ENCODE results near the gene MYO1D.

Gene MYO1D

GRCh38 chr17:32563583-32563982 is 313.3 kb downstream of the MYO1D start:
- Histone ChIP-seq H3K4me3 (IDR thresholded peaks at IDR 0.05; ENCODE audit: insufficient read depth, low read depth, low read length) (no peak overlapping the region), H3K4me2 (no peak overlapping the region), H2AFZ (ENCODE audit: low read depth) (no peak overlapping the region), H3K27ac (no peak overlapping the region), H3K79me2 (ENCODE audit: insufficient read depth, low read depth) (no peaks in the 10 kb centered on the region), H3K27me3 (ENCODE audit: insufficient read depth, low read depth) (no peaks in the 10 kb centered on the region), H3K36me3 (ENCODE audit: insufficient read depth) (no peaks in the 10 kb centered on the region), H4K20me1 (ENCODE audit: insufficient read depth) (no peaks in the 10 kb centered on the region), H3K9ac (no peak overlapping the region), H3K4me1 (ENCODE audit: low read depth, poor library complexity, severe bottlenecking) (peaks cover 32% of the 10 kb centered on the region)
- TF ChIP-seq CTCF (conservative IDR thresholded peaks at IDR 0.05; ENCODE audit: low read depth, low read length), result no peak

GRCh38 chr17:32558997-32559650 is 317.8 kb downstream of the MYO1D start:
- no peak overlapping the region; the same call in 1 of the 2 replicates for H3K9ac ChIP-seq
- no peaks in the 10 kb centered on the region for H3K36me3 ChIP-seq (ENCODE audit: insufficient read depth)
- H4K20me1 ChIP-seq (ENCODE audit: insufficient read depth), result no peaks in the 10 kb centered on the region
- H3K4me2 ChIP-seq, result peak overlapping the region; percentile 56
- no peak overlapping the region for H3K4me3 ChIP-seq (IDR thresholded peaks at IDR 0.05; ENCODE audit: insufficient read depth, low read depth, low read length)
- no peaks in the 10 kb centered on the region for H3K79me2 ChIP-seq (ENCODE audit: insufficient read depth, low read depth)
- peak overlapping the region; percentile 9; the same call in 1 of the 2 replicates for H2AFZ ChIP-seq (ENCODE audit: low read depth)
- no peaks in the 10 kb centered on the region for H3K27me3 ChIP-seq (ENCODE audit: insufficient read depth, low read depth)
- no peak for TF ChIP-seq CTCF (conservative IDR thresholded peaks at IDR 0.05; ENCODE audit: low read depth, low read length)
- H3K27ac ChIP-seq, result peak overlapping the region; percentile 70
- peaks cover 44% of the 10 kb centered on the region for H3K4me1 ChIP-seq (ENCODE audit: low read depth, poor library complexity, severe bottlenecking)

- no peak overlapping the region; the same call in 1 of the 2 replicates for H3K9ac ChIP-seq
- H3K79me2 ChIP-seq (ENCODE audit: insufficient read depth, low read depth), result no peaks in the 10 kb centered on the region
- no peak for TF ChIP-seq CTCF (conservative IDR thresholded peaks at IDR 0.05; ENCODE audit: low read depth, low read length)
- H4K20me1 ChIP-seq (ENCODE audit: insufficient read depth), result no peaks in the 10 kb centered on the region
- H3K4me3 ChIP-seq (IDR thresholded peaks at IDR 0.05; ENCODE audit: insufficient read depth, low read depth, low read length), result no peak overlapping the region
- no peaks in the 10 kb centered on the region for H3K36me3 ChIP-seq (ENCODE audit: insufficient read depth)
- peak overlapping the region; percentile 51 for H2AFZ ChIP-seq (ENCODE audit: low read depth)
- no peaks in the 10 kb centered on the region for H3K27me3 ChIP-seq (ENCODE audit: insufficient read depth, low read depth)
- H3K4me1 ChIP-seq (ENCODE audit: low read depth, poor library complexity, severe bottlenecking), result peaks cover 39% of the 10 kb centered on the region
- H3K27ac ChIP-seq, result peak overlapping the region; percentile 70
- peak overlapping the region; percentile 56 for H3K4me2 ChIP-seq
Observed at GRCh38 chr17:32558326-32558955, 318.5 kb downstream of the MYO1D start.

GRCh38 chr17:32555611-32556310 is 321.2 kb downstream of the MYO1D start:
- no peaks in the 10 kb centered on the region for H4K20me1 ChIP-seq (ENCODE audit: insufficient read depth)
- no peak overlapping the region for H3K4me3 ChIP-seq (IDR thresholded peaks at IDR 0.05; ENCODE audit: insufficient read depth, low read depth, low read length)

More at GRCh38 chr17:32555611-32556310, 321.2 kb downstream of the MYO1D start:
- H2AFZ ChIP-seq (ENCODE audit: low read depth), result no peak overlapping the region
- H3K79me2 ChIP-seq (ENCODE audit: insufficient read depth, low read depth), result no peaks in the 10 kb centered on the region
- H3K4me1 ChIP-seq (ENCODE audit: low read depth, poor library complexity, severe bottlenecking), result peaks cover 50% of the 10 kb centered on the region
- H3K27ac ChIP-seq, result no peak overlapping the region
- no peaks in the 10 kb centered on the region for H3K36me3 ChIP-seq (ENCODE audit: insufficient read depth)
- no peak overlapping the region for H3K9ac ChIP-seq
- no peaks in the 10 kb centered on the region for H3K27me3 ChIP-seq (ENCODE audit: insufficient read depth, low read depth)
- no peak overlapping the region for H3K4me2 ChIP-seq
- TF ChIP-seq CTCF (conservative IDR thresholded peaks at IDR 0.05; ENCODE audit: low read depth, low read length), result no peak
